A172 (cell line): ENCODE results near the gene HTR1D. TPM values are rescaled to one million over a fixed set of nuclear protein-coding genes. Genes with fewer than 3 reads are reported as not detected.

Source experiments
- DNase-seq: peaks from one replicate; pipeline ENCODE4 v3.0.0-alpha.2; 2015; ENCODE audit warnings: low spot score
- total RNA-seq: library from RNA; depleted of rRNA; stranded (reverse); fragments of >200 nt; shearing (Covaris generic); gene quantifications from 2 replicates; pipeline ENCODE4 v1.2.3, GENCODE V29; 2014; rRNA removed

The HTR1D gene
- total RNA-seq, 1 experiment from 2014 or later = 4.4 TPM

- DNase-seq = no peak
Measured at GRCh38 chr1:23150125-23150524, 67.2 kb downstream of the HTR1D start.

GRCh38 chr1:23149114-23149513 lies 68.2 kb downstream of the HTR1D start:
- DNase-seq = no peak

- DNase-seq = no peak
Measured at GRCh38 chr1:23148084-23148483, 69.2 kb downstream of the HTR1D start.

Other genes starting within 250 kb of the HTR1D start
- not detected in 2 replicates for gene LACTBL1, start 244.6 kb downstream of the HTR1D start, total RNA-seq
- not detected in 2 replicates for gene TEX46, start 201.7 kb downstream of the HTR1D start, total RNA-seq
- gene KDM1A, start 198.0 kb downstream of the HTR1D start, total RNA-seq = 245 and 327 TPM in 2 replicates
- 22.1 and 29.4 TPM in 2 replicates for gene LUZP1, start 48.6 kb downstream of the HTR1D start, total RNA-seq
- gene HNRNPR, start 126.8 kb upstream of the HTR1D start, total RNA-seq = 139 and 162 TPM in 2 replicates
- 7.5 and 8.2 TPM in 2 replicates for gene ZNF436, start 152.3 kb upstream of the HTR1D start, total RNA-seq
- 0.89 TPM in 1 of 2 replicates, not detected in the other for gene TCEA3, start 207.2 kb upstream of the HTR1D start, total RNA-seq